Common myeloid progenitor, CD34-positive (primary cell): ENCODE data around the gene PRKCQ.

Experiments
- CTCF ChIA-PET: fragments of 350-600 bp; sonication (Branson Sonifier 250); formaldehyde crosslinking; loops from one replicate; lab custom pipeline; 2021; ENCODE audit warnings: antibody characterized with exemption; lab: Charles Lee
- POLR2A ChIA-PET: fragments of 350-600 bp; sonication (Branson Sonifier 250); formaldehyde crosslinking; loops from one replicate; lab custom pipeline; 2021; ENCODE audit warnings: antibody characterized with exemption; lab: Charles Lee
- DNase-seq, 3 donors: peaks; one replicate each; pipeline versions ENCODE4 v3.0.0 to v3.0.0-alpha.2; 2013
- H3K27ac ChIP-seq, 2 experiments: 1 replicate in 1 of 2; 2 replicates in 1 of 2; pipeline ENCODE4 v1.7.0; 2013; ENCODE audit warnings: inconsistent platforms in 2 of 2, low read length in 2 of 2, mild to moderate bottlenecking in 2 of 2, low read depth in 1 of 2, moderate library complexity in 1 of 2; ENCODE audit not compliant: severe bottlenecking in 2 of 2, insufficient read depth in 1 of 2, poor library complexity in 1 of 2
- H3K27me3 ChIP-seq, 5 experiments: replicated peaks in 2 of 5; 1 replicate in 3 of 5; 2 replicates in 2 of 5; pipeline versions ENCODE4 v1.6.1 to v1.7.0; 2013; ENCODE audit warnings: low read length in 4 of 5, mild to moderate bottlenecking in 2 of 5, moderate library complexity in 2 of 5, inconsistent platforms in 1 of 5; ENCODE audit not compliant: insufficient read depth in 5 of 5, control insufficient read depth in 4 of 5
- H3K36me3 ChIP-seq, 4 experiments: 1 replicate in 2 of 4; 2 replicates in 2 of 4; pipeline versions ENCODE4 v1.6.1 to v1.7.0; 2013; ENCODE audit warnings: low read length in 3 of 4, control low read depth in 1 of 4, mild to moderate bottlenecking in 1 of 4; ENCODE audit not compliant: control insufficient read depth in 4 of 4, insufficient read depth in 4 of 4
- H3K4me1 ChIP-seq, 4 experiments: 1 replicate in 3 of 4; 2 replicates in 1 of 4; pipeline versions ENCODE4 v1.6.1 to v1.7.1; 2013; ENCODE audit warnings: low read length in 3 of 4, mild to moderate bottlenecking in 3 of 4, control low read depth in 1 of 4, inconsistent platforms in 1 of 4, moderate library complexity in 1 of 4; ENCODE audit not compliant: control insufficient read depth in 4 of 4, insufficient read depth in 4 of 4; ENCODE audit errors: control extremely low read depth in 1 of 4
- H3K4me3 ChIP-seq, 7 experiments: 1 replicate in 4 of 7; 2 replicates in 3 of 7; pipeline versions ENCODE4 v1.5.1 to v1.7.0; 2013; ENCODE audit warnings: mild to moderate bottlenecking in 7 of 7, low read length in 6 of 7, moderate library complexity in 6 of 7, inconsistent platforms in 2 of 7, low read depth in 2 of 7, control low read depth in 1 of 7; ENCODE audit not compliant: insufficient read depth in 4 of 7, control insufficient read depth in 1 of 7; ENCODE audit errors: extremely low read depth in 1 of 7
- H3K9me3 ChIP-seq, 5 experiments: 1 replicate in 4 of 5; 2 replicates in 1 of 5; pipeline versions ENCODE4 v1.6.1 to v1.7.1; 2013; ENCODE audit warnings: low read length in 4 of 5, mild to moderate bottlenecking in 2 of 5, inconsistent platforms in 1 of 5, low read depth in 1 of 5, moderate library complexity in 1 of 5; ENCODE audit not compliant: control insufficient read depth in 4 of 5, insufficient read depth in 2 of 5; ENCODE audit errors: control extremely low read depth in 1 of 5
- WGBS: methylation state at CpG from one replicate; pipeline ENCODE4 v1.1.5; 2013; ENCODE audit not compliant: insufficient coverage; 5-methylcytosine and 5-hydroxymethylcytosine counted together

PRKCQ gene

DNA sequence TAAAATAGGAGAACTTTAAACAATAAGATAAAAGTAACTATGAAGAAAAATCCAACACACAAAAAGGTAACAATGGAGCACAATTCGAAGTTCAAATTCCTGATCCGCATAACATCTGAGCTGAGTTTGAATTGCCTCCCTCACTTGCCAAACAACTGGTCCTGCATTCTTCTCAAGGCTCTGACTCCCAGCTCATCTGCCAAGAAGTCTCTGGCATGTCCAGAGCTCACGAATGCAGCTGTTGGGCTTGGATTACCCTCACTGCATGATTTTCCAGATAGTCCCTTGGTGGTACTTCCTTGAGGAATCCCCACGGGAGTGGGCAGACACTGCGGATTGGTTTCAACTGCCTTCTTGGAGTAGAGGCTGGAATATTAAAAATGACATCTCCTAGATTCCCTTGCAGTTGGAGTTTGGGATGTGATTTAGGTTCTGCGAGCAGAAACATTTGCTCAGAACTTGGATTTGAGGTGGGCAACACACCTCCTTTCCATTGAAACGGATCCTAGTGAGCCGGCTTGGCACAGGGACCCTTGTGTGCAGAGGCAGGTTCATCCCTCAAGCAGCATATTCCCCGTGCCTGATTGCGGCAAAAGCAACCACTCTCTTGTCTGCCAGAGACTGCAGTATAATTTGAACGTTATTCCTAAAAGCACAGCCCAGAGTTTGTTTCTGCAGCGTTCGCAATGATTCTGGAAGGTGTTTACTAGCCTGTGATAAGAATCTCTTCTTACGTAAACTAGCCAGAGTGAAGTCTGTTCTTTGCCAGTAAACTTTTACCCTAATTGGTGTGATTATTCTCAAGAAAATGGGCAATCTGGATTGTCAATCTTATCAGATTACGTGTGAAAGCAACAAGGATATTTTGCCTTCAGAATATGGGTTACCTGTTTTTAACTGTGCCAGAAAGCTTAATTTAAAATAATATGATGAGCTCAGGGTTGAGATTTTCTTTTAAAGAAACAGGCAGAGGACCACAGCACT is 23.4 kb upstream of the PRKCQ start:
- peaks cover 0 to 2% (median 0%) of the 10 kb centered on the region in 4 experiments for H3K36me3 ChIP-seq
- DNase-seq, result no peak
- H3K27ac ChIP-seq, result no peak overlapping the region
- H3K4me3 ChIP-seq, result no peak overlapping the region
- no peaks in the 10 kb centered on the region for H3K27me3 ChIP-seq
- H3K9me3 ChIP-seq, result peaks cover 0 to under 1% (median 0%) of the 10 kb centered on the region in 5 experiments
- over 99% methylated on average over 13 of the region's 15 CpGs for WGBS
- ChIA-PET CTCF (interaction anchor here (0.6 to 2.5 kb wide), 6 partner anchors 15 to 164 kb away, joined by 3 to 8 read pairs (median 4); no protein-coding TSS in a partner anchor), POLR2A (no interaction called here)
- peaks cover 6 to 24% (median 10%) of the 10 kb centered on the region in 4 experiments for H3K4me1 ChIP-seq

DNA sequence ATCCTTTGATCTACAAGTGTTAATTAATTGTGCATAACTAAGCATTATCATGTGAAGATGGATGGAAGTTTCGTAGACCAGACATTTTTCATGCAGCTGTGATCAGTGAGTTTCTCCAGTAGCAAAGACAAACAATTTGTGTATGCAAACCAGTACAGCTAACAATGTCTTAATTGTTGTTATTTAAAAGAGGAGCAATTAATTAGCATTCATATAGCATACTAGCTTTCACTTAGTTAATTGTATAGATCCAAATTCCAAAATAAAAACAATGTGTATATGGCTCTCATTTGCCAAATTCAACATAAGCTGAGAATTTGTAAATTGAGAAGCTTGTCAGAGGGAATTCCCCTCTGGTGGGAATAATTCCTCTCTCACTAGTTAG is 22.6 kb upstream of the PRKCQ start:
- H3K36me3 ChIP-seq, result no peaks in the 10 kb centered on the region
- H3K4me3 ChIP-seq, result no peak overlapping the region
- DNase-seq, result no peak
- POLR2A ChIA-PET, result no interaction called here
- no peak overlapping the region for H3K27ac ChIP-seq
- H3K27me3 ChIP-seq, result no peaks in the 10 kb centered on the region
- no peaks in the 10 kb centered on the region for H3K9me3 ChIP-seq
- H3K4me1 ChIP-seq, result peaks cover 6 to 24% (median 10%) of the 10 kb centered on the region in 4 experiments
- WGBS, result 100% methylated on average over 1 of the region's 1 CpG
- CTCF ChIA-PET, result interaction anchor here (0.6 to 2.5 kb wide), 5 partner anchors 14 to 162 kb away, joined by 3 to 8 read pairs (median 4); no protein-coding TSS in a partner anchor

DNA sequence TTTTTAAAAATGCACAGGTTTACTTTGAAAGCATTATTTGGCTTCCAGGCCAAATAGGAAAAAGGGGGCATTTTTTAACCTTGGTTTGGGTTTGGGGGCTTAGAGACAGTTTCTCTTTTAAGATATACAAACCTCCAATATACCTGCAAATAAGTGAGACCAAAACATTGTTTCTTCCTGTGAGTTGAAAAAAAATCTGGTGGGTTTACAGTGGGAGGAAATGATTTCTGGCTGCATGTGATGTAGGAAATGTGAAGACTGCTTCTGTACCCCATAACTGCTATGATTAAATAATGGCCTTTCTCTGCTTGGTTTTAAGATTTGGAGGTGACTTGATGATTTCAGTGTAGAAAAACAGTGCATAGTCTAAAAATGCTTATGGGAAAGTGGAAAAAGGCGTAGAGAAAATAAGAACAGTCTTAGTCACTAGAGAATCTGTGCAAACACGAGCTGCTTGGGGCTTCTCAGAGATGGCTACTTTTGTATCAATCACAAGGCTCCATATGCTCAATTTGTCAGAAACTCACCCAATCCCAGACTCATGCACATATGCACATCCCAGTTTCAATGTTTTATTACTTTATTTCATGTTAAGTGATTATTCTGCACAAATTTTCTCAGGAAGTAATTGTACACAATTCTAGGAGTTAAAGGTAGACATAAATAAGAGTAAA is 22.1 kb upstream of the PRKCQ start:
- ChIA-PET POLR2A (no interaction called here), CTCF (interaction anchor here (1.1 to 2.5 kb wide), 3 partner anchors 13 to 156 kb away, joined by 4 to 8 read pairs (median 7); no protein-coding TSS in a partner anchor)
- no peak for DNase-seq
- H3K9me3 ChIP-seq, result no peaks in the 10 kb centered on the region
- 100% methylated on average over 1 of the region's 2 CpGs for WGBS
- H3K36me3 ChIP-seq, result no peaks in the 10 kb centered on the region
- H3K27ac ChIP-seq, result no peak overlapping the region
- H3K27me3 ChIP-seq, result no peaks in the 10 kb centered on the region
- H3K4me1 ChIP-seq, result peaks cover 6 to 24% (median 10%) of the 10 kb centered on the region in 4 experiments
- no peak overlapping the region for H3K4me3 ChIP-seq

DNA sequence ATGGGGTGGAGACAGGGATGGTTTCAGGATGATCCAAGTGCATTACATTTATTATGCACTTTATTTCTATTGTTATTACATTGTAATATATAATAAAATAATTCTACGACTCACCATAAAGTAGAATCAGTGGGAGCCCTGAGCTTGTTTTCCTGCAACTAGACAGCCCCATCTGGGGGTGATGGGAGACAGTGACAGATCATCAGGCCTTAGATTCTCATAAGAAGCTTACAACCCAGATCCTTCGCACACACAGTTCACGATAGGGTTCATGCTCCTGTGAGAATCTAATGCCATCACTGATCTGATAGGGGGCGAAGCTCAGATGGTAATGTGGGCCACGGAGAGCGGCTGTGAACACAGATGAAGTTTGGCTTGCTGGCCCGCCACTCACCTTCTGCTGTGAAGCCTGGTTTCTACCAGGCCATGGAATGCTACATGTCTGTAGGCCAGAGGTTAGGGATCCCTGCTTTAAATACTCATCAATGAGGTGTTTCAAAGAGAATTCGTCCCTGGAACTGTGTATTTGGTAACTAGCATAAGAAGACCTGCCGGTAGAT is 21.2 kb upstream of the PRKCQ start:
- Histone ChIP-seq H3K4me3 (no peak overlapping the region), H3K36me3 (no peaks in the 10 kb centered on the region), H3K4me1 (peaks cover 6 to 22% (median 10%) of the 10 kb centered on the region in 4 experiments), H3K27ac (no peak overlapping the region), H3K9me3 (no peaks in the 10 kb centered on the region), H3K27me3 (no peaks in the 10 kb centered on the region)
- ChIA-PET POLR2A (no interaction called here), CTCF (interaction anchor here (1.5 to 2.5 kb wide), 2 partner anchors 13 to 67 kb away, joined by 3 to 7 read pairs; no protein-coding TSS in a partner anchor)
- no peak for DNase-seq
- WGBS, result 94% methylated on average over 5 of the region's 9 CpGs

DNA sequence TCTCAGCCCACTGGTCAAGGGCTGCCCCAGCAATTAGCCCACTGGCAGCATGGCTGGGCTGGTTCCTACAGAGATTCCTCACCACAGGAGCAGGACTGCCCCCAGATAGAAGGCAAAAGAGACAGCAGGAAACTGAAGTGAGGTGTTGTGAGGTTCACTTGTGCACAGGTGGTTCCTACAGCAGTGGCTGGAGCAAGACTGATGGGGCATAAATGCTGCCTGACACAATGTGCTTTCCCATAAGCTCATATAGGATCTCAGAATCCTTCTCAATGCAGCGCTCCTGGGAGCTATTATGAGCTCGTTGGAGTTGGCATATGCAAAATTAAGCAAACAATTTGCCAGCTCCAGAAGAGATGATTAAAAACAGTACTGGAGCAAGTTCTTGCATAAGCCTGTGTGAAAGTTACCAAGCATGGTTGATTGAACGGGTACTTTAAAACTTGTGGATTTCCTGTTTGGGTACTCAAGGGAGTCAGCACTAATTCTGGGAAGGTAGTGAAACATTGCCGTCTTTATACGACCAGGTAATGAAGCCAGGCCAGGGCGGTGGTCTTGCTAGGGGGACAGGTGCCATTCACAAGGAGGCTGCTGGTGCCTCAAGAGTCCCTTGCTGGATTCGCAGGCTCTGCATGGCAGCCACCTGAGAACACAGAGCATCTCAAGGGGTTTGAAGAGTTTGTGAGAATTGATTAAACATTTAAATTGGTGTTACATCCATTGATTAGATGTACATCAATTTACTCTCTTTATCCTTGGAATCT is 20.3 kb upstream of the PRKCQ start:
- DNase-seq, result no peak
- Histone ChIP-seq H3K9me3 (no peaks in the 10 kb centered on the region), H3K4me1 (peaks cover 6 to 22% (median 10%) of the 10 kb centered on the region in 4 experiments), H3K36me3 (no peaks in the 10 kb centered on the region), H3K27ac (no peak overlapping the region), H3K4me3 (peak overlapping the region in 1 of 7 experiments; percentile 8), H3K27me3 (no peaks in the 10 kb centered on the region)
- WGBS, result 13% methylated on average over 5 of the region's 7 CpGs
- POLR2A ChIA-PET, result no interaction called here
- CTCF ChIA-PET, result interaction anchor here (1.0 to 2.5 kb wide), 6 partner anchors 12 to 71 kb away, joined by 3 to 7 read pairs (median 3); no protein-coding TSS in a partner anchor

DNA sequence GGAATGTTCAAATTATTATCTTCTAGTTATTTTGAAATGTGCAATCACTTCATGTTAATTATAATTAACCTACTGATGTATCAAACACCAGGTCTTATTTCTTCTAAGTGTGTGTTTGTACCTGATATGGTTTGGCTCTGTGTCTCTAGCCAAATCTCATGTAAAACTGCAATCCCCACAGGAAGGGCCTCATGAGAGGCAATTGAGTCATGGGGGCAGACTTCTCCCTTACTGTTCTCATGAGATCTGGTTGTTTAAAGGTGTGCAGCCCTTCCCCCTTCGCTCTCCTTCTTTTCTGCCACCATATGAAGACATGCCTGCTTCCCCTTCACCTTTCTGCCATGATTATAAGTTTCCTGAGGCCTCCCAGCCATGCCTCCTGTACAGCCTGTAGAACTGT is 18.6 kb upstream of the PRKCQ start:
- WGBS, result 100% methylated on average over 1 of the region's 1 CpG
- CTCF ChIA-PET, result no interaction called here
- Histone ChIP-seq H3K9me3 (no peaks in the 10 kb centered on the region), H3K4me1 (peaks cover 6 to 22% (median 10%) of the 10 kb centered on the region in 4 experiments), H3K4me3 (no peak overlapping the region), H3K27ac (no peak overlapping the region), H3K27me3 (no peaks in the 10 kb centered on the region), H3K36me3 (no peaks in the 10 kb centered on the region)
- POLR2A ChIA-PET, result no interaction called here
- no peak for DNase-seq
